SIG-M5 treated with dmso at 0.1 percent for 504 hours (cell line): ENCODE results near the gene KRT8.
"Not testable (repeated sequence)": the region's sequence is repeated elsewhere in the genome, so short reads cannot be mapped to it uniquely, and the experiment has no call there.

Experiments used
- DNase-seq: peaks from one replicate; lab custom pipeline; 2025; ENCODE audit not compliant: unreplicated experiment; lab: John Stamatoyannopoulos, UW

KRT8 gene

GRCh38 chr12:52901715-52902541 lies 2.9 kb downstream of the KRT8 start:
- DNase-seq = no peak

GRCh38 chr12:52900896-52901714 lies 3.8 kb downstream of the KRT8 start:
- no peak for DNase-seq

DNA sequence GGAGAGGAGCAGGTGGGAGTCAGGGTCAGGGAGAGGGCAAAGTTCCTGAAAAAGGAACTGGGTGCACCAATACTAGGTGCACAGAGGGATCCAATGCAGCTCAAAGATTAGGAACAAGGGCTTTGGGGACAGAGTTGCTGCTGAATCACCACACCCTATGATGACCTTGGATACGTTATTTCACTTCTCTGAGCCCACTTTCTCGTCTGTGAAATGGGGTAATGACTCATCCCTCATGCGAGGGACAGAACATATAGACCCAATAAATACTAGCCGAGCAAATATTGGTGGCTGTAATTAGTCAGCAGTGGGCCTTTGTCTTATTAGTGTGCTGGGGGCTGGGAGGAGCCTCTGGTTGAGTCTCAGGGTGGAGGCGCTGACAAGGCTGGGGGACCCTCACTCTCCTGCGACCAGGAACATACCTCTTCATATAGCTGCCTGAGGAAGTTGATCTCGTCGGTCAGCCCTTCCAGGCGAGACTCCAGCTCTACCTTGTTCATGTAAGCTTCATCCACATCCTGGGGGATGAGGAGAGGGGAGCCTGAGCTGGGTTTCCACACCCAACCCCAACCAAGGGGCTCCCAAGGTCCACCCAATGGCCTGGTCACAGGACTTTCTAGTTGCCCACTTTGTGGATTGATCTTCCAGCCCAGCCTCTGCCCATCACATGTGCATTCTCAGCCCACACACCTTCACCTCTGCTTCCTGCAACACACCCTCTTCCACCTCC lies 4.5 kb downstream of the KRT8 start:
- no peak for DNase-seq

GRCh38 chr12:52899338-52900035 lies 5.4 kb downstream of the KRT8 start:
- DNase-seq = no peak

GRCh38 chr12:52896190-52897100 lies 8.4 kb downstream of the KRT8 start:
- DNase-seq = no peak

GRCh38 chr12:52895726-52896189 lies 9.1 kb downstream of the KRT8 start:
- DNase-seq = no peak

- DNase-seq = no peak
These were observed 11.9 kb downstream of the KRT8 start for GRCh38 chr12:52892974-52893373.

DNA sequence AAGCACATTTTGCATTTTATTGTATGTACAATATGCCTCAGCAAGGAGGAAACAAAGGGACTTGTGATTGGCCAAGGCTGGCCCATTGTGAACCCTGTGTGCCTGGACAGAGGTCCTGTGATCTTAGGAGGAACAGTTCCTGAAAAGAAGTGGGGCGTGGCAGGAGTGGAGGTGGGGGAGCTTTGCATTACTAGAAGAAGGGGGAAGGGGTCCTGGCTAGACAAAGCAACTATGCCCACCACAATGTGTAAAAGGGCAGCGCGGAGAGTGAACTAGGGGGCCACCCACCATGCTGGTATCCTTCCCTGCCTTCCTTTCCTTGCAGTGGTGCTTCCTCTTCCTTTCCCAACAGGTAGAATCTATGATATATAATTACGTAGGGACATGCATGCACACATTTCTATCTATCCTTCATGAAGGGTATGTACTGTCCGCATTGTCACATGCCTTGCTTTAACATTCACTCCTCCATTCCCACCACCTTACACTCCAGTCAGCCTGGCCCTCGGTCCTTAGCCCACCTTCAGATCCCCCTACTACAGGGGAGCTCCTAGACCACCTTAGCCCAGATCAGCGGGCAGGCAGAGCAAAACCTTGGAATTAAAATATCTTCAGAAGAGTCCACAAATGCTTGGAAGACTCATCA lies 12.5 kb downstream of the KRT8 start:
- DNase-seq = no peak

GRCh38 chr12:52891044-52891443 lies 13.8 kb downstream of the KRT8 start:
- no peak for DNase-seq

DNA sequence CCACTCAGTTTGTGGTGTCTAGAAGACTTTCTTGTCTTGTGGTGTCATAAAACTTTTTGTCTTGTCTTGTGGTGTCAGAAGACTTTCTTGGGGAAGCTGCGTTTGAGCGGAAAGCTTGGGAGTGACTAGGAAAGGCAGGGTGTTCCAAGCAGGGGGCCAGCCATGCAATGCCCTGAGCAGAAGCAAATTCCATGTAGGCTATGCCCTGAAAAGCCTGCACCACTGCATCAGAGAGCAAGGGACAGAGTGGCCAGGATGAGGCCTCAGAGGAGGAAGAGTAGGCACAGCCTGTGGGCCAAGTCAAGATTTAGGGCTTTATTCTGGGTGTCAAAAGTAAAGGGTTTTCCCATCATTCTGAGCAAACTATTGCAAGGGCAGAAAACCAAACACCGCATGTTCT lies 14.5 kb downstream of the KRT8 start:
- no peak for DNase-seq

GRCh38 chr12:52884526-52885293 lies 20.2 kb downstream of the KRT8 start:
- peak; percentile 48 for DNase-seq

GRCh38 chr12:52880499-52880898 lies 24.4 kb downstream of the KRT8 start:
- not testable (repeated sequence) for DNase-seq

- DNase-seq = peak; percentile 77
These were observed 25.2 kb downstream of the KRT8 start for GRCh38 chr12:52879394-52880351.

- no peak for DNase-seq
These were observed 26.1 kb downstream of the KRT8 start for GRCh38 chr12:52878507-52879393.

DNA sequence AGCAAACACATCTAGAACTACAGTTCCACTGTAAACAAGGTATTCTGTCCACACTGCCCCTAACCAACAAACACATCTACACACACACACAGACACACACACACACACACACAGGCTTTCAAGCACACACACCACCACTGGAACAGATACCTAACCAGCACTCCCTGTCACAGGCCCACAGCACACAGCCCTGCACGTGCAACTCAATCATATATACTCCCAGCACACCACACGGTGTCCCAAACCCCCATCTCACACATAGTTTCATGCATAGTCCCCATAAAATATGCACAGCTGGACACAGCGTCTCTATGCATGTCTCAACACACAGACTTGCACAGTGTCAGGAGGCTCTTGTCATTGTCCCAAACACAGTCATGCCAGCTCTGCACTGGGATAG lies 27.6 kb downstream of the KRT8 start:
- no peak for DNase-seq

GRCh38 chr12:52876372-52876771 lies 28.5 kb downstream of the KRT8 start:
- no peak for DNase-seq
